HG03521 (cell line): Measurements from ENCODE around the gene ADGB.
"Not testable (repeated sequence)": the region's sequence is repeated elsewhere in the genome, so short reads cannot be mapped to it uniquely, and the experiment has no call there.

Experiments used
- ATAC-seq: cut with Tn5 transposase; IDR thresholded peaks from one replicate; pipeline ENCODE4 v1.9.1; 2021; ENCODE audit warnings: mild to moderate bottlenecking, moderate library complexity; ENCODE audit not compliant: unreplicated experiment

Gene ADGB

DNA sequence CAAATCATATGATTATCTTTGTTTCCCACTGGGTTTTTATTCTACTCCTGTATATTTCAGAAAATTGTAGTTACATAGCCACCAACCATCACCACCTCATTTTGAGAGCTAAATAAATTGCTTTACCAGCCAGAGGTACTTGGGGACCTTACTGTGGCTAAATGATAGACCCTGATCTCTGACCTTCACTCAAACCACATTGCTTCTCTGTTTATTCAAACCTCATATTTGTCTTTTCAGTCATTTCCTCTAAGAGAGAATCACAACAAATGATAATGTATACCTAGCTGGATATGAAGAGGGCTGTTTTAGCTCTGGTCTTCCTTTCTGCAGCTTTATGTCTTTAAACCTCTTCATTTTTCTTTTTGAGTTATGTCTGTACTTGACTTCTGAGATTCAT is 142.8 kb downstream of the ADGB start:
- no peak for ATAC-seq

DNA sequence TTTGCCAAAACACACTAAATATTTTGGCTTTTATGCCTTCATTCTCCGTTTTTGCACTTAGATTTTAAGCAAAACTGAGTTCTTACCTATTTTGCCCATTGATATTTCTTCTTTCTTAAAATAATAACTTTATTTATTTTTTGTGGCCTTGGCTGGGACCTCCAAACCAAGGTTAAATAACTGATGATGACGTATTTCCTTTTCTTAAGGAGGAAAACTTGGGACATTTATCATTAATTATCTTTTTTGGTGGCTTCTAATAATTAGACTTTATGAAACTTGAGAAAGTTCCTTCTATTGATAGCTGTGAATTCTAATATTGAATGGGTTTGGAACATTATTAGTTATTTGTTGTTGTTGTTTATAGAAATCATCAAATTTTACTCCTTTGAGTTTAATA is 154.5 kb downstream of the ADGB start:
- ATAC-seq = no peak

DNA sequence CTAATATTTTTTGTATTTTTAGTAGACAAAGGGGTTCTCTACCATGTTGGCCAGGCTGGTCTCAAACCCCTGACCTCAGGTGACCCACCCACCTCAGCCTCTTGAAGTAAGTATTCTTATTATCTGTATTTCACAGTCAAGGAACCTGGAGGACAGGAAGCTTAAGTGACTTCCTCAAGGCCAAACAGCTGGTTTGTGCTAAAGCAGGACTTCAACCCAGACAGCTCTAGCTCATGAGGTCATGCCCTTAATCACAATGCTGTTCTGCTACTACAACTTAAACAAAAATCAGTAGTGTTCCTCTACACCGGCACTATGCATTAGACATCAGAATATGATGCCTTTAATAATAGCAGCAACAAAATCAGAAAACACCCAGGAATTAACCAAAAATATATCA is 168.9 kb downstream of the ADGB start:
- ATAC-seq = no peak

DNA sequence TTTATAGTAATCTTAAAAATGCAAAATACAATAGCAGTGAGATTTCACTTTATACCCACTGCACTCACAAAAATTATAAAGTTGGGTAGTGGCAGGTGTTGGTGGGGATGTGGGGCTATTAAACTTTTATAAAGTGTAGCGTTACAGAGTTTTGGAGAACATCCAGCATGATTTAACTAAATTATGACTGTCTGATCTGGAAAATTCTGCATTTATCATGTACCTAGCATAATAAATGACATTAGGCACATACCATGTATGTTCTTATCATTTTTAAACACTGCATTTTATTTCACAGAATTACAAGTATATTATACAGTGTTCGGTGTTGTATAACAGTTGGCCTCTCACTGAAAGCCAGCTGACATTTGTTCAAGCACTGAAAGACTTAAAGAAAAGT is 169.9 kb downstream of the ADGB start:
- no peak for ATAC-seq

DNA sequence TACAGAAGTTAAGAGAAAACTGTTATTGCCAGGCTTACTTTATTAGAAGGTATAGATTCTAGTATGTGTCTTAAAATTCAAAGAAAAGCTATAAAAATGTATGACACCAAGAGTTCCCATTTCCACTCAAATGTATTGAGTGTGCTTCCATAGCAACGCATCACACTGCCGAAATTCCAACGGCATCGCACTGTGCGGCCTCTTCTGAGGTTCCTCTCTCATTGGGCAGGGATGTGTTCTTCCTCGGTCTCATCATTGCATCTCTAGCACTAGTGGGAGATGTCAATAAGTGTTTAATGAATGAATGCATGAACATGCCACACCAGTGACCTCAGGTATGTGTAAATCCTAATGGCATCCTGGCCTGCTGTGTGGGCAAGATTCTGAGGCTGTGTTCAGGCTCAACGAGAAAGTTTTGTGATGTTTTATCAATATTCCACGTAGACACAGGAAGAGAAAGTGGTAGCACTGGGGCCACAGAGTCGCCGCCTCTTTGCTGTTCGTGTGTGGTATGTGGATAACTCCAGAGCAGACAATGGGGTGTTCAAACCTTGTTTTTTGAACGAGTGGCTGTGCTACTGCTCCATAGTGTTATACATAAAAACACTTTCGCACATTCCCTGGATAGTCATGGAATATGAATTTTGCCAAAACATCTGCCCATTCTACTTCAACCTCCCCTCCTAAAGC is 171.6 kb downstream of the ADGB start:
- no peak for ATAC-seq

DNA sequence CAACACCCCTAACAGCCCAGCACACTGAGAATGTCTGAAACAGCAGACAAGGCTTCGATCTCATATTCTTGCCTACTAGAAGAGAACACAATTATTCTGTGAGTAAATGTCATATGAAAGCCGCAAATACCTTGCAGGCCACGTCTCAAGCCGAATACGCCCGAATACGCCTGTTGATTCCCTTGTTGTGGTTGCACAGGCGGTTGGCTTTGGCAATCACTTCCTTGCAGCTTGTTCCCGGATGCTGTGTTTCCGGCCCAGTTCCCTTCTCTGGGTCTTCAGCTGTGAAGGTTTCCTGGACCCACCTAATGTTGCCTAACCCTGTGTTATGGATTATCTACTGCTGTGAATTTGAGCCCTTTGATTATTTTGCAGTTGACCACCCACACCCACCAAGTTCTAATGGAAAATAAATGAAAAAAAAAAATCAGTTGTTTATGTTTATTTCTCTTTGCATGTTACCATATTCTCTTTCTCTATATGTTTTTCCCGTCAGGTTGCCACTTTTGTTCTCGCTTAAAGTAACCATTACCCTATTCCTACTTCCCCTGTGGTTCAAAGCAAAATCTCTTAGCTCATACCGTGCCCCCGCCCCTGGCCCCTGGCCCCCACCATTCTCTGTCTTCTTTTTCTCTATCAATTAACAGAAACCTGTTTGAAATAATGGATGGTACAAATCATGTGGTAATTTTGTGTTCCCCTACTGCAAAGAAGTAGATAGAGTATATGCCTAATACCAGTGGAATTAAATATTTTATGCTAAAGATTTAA is 172.4 kb downstream of the ADGB start:
- ATAC-seq = no peak

DNA sequence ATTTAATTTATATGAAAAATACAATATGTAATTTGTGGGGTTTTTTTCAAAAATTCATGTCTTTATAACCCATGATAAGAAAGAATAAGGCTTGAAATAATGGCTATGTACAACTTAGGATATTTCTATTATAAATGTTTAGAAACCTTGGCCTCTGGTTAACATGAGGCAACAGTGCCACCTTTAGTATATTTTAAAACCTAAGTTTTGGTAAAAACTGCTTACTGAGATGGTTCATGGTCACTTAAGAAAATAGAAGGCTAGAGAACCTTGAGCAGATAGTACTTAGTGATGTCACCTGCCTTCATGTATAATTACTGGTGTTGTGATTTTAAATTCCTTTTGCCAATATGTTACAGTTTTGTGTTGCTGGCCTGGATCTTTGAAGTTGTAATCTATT is 176.4 kb downstream of the ADGB start:
- no peak for ATAC-seq

DNA sequence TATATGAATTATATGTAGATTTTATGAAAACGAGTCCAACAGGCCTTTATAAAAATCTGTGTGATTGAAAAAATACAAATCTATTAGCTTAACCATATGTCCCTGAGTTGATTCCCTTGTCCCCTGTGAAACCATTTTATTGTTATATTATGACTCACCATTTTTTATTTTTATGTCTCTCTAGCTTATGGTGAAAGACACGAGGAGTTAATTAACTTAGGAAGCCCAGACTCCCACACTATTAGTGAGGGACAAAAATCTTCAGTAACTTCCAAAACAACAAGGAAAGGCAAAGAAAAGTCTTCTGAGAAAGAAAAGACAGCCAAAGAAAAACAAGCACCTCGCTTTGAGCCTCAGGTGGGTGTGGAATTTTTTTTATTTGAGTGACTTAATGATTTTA is 183.1 kb downstream of the ADGB start:
- ATAC-seq = no peak

DNA sequence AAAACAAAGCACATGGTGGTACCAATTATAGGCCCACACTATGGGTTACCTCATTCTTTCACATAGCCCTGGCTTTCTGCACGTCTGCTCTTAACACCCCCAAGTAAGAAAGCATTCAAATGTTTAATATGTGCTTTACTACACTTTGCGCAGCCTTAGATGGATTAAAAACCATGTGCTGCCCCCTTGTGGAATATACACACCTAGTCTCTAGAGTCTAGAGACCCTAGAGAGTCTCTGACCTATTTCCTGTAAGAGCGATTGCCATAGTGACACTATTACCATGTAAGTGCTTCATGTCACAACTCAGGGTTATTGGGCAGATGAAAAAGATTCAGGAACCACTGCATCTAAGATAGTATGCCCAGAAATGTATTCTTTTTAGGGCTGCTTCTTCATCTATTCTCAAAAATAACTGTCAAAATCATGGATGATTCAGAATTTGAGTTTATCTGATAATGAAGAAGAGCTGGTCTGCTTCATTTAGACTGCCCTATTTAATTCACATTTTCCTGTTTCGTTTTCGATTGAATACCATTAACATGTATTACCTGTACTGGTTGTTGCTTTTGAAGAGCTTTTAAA is 186.3 kb downstream of the ADGB start:
- ATAC-seq = peak; percentile 93

DNA sequence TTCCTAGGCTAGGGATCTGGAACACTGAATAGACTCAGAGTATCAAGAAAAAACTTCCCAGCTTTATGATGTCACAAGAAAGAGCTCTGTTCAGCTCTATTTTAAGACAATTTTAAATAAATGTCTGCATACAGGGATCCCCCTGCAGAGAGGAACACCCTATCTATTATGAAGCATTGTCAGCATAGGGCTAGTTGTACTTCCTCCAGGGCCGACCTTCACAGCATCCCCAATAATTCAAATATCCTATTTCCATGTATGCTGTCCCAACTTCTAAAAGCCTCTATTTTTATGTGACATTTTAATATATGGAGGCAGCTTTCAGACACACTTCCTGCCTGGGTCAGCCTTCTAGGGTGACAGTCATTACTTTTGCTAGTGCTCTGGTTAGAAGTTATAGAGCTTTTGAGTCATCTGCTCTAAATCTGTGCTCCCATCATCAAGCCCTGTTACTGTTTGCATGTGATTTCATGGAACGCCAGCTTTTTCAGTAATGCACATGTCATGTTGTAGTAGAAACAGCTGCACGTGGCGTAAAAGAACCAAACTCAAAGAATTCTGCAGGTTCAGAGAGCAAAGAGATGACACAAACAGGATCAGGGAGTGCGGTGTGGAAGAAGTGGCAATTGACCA is 189.2 kb downstream of the ADGB start:
- no peak for ATAC-seq

DNA sequence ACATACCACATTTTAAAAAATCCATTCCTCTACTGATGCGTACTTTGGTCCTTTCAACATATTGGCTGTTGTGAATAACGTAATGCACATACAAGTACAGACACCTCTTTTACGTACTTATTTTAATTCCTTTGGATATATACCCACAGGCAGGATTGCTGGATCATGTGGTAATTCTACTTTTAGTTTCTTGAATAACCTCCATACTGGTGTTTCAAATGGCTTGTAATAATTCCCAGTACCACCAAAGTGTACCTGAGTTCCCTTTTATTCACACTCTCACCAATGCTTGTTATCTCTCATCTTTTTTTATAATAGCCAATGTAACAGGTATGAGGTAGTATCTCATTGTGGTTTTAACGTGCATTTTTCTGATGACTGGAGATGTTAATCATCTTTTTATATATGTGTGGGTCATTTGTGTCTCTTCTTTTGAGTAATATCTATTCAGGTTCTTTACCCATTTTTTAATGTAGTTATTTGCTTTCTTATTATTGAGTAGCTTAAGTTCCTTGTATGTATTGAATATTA is 191.9 kb downstream of the ADGB start:
- ATAC-seq = no peak

DNA sequence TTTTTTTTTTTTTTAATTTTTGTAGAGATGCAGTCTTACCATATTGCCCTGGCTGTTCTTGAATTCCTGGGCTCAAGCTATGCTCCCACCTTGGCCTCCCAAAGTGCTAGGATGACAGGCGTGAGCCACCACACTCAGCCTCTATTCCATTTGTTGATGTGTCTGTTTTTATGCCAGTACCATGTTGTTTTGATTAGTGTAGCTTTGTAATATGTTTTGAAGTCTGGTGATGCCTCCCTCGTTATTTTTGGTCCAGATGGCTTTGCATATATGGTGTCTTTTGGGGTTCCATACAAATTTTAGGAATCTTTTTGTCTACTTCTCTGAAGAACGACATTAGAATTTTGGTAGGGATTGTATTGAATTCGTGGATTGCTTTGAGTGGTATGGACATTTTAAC is 193.2 kb downstream of the ADGB start:
- no peak for ATAC-seq

DNA sequence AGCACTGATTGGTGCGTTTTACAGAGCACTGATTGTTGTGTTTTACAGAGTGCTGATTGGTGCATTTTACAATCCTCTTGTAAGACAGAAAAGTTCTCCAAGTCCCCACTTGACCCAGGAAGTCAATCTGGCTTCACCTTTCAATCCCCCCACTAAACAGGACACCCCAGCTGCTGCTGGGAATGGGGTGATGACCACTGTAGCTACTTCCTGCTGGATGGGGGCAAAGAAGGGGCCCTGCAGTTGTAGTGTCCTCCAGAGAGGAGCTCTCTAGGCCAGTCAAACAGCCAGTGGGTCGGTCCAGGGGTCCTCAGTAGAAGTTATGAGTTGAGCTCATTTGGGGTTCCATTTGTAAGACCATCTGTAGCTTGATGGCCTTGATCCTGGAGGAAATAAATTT is 194.4 kb downstream of the ADGB start:
- not testable (repeated sequence) for ATAC-seq

DNA sequence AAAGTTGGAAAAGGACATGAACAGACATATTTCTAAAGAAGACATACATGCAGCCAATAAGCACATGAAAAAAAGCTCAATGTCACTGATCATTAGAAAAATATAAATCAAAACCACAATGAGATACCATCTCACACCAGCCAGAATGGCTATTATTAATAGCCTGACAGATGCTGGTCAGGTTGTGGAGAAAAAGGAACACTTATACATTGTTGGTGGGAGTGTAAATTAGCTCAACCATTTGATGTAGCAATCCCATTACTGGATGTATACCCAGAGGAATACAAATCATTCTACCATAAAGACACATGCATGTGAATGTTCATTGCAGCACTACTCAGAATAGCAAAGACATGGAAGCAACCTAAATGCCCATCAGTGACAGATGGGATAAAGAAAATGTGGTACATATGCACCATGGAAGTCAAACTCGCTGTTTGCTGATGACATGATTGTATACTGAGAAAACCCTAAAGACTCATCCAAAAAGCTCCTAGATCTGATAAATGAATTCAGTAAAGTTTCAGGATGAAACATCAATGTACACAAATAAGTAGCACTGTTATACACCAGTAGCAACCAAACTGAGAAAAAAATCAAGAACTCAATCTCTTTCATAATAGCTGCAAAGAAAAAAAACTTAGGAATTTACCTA is 196.8 kb downstream of the ADGB start:
- no peak for ATAC-seq

DNA sequence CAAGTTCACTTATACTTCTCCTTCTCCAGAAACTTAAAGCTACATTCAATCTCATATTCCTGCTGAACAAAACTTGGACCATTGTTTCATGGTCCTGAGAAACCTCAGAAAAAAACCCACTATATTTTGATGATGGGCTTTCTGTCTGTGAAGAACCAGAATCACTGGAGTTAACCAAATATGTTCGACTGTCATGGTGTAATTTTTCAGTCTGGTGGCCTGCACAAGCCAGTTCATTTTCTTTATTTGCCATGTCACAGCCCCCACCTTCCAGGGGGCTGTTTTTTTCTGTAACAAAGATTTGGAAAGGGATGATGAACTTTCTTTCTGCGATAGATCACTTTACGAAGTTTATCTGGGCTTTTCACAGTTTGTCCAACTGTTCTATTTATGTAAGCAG is 204.4 kb downstream of the ADGB start:
- ATAC-seq = not testable (repeated sequence)

DNA sequence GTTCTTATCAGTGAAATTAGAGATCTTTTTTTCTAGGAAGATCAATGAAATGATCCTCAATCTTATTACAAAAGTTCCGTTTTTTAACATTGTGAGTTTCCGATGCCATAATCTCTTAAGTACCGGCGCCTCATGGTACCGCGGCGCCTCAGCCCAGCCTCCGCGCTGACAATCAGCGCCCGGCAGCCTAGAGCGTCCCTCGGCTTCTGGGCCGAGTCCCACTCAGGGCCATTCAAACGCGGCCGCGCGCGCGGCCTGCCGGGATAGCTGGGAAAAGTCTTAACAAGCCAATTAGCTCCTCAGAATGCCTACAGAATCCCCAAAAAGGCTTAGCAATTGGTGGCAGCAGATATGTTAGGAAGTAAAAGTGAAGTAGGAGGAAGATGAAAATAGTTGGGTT is 204.8 kb downstream of the ADGB start:
- ATAC-seq = no peak

DNA sequence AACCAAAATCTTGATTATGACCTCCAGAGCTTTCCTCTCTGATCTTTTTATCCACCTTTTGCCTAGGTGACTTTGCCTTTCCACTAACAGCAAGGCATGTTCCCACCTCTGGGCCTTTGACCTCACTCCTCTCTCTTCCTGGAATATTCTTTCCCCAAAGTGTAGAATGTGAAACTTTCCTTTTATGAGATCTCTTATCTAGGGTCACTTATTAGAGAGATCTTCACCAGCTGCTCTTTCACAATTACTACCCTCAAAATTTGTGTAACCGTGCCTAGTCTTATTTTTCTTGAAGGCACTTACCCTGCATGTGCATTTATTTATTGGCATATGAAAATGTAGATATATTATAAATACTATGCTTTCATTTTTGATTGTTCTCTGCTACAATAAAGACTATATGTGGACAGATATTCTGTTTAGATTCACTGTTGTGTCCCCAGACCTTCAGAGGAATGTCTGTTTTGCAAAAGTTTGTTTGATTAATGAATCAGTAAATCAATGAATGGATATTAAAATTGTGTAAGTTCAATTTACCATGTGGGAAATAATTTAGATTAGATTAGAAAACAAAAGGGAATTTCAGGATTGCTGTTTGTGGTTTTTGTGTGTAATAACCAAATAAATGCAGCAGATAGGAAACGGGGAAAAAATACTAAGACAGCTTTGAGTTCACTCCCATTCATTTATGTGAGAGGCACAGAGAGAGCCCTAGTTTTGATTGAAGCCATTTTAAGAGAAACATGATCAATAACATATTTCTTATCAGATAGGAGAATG is 207.0 kb downstream of the ADGB start:
- ATAC-seq = no peak

DNA sequence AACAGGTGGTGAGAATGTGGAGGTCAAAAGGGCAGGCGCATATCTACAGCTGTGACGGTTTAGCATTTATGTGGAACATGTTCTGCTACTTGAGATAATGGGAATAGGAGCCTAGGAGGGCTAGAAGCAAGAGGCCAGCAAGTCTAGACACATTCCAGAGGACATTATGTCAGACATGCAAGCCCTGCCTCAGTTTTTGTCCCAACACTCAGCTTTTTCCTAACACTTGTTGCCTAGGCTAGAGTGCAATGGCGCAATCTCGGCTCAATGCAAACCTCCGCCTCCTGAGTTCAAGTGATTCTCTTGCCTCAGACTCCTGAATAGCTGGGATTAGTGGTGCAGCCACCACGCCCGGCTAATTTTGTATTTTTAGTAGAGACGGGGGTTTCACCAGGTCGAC is 210.2 kb downstream of the ADGB start:
- not testable (repeated sequence) for ATAC-seq

DNA sequence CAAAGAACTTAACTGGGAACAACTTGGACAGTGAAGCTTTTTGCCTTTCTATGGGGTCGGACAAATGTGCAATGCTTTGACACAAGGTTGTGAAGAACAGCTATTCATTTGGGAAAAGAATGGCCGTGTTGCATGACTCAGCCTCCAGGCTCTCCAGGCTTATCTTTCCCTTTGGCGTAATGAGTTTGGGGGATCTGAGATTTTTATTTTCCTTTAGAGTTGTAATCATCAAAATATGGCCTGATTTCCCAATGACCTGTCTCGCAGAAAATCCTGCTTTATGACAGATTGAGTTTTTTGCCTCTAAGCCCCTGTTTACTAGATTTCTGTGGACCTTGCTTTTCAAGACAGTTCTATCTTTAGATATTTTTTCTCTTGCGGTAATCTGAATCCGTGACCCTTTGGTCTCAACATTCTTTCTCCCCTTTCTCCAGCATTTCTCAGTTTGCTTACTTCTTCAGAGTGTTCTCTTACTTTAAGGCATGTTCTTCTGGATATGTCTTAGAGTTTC is 214.1 kb downstream of the ADGB start:
- ATAC-seq = not testable (repeated sequence)

DNA sequence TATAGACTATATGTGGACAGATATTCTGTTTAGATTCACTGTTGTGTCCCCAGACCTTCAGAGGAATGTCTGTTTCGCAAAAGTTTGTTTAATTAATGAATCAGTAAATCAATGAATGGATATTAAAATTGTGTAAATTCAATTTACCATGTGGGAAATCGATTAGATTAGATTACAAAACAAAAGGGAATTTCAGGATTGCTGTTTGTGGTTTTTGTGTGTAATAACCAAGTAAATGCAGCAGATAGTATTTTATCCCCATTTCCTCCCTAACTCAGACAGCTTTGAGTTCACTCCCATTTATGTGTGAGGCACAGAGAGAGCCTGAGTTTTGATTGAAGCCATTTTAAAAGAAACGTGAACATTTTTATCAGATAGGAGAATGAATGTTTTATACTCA is 214.8 kb downstream of the ADGB start:
- no peak for ATAC-seq
